Measurements from ENCODE around the gene ANAPC5.

- TF ChIP-seq CTCF (IDR thresholded peaks at IDR 0.05) (no peak), POLR2A (IDR thresholded peaks at IDR 0.05; ENCODE audit: low read depth) (no peak), EP300 (IDR thresholded peaks at IDR 0.05) (no peak)
These were observed 90.8 kb downstream of the ANAPC5 start for GRCh38 chr12:121261398-121261797.

Measured in esophagus muscularis mucosa (tissue), 4 donors.